WTC11 (cell line): ENCODE data around the gene NRG3. TPM values are rescaled to one million over a fixed set of nuclear protein-coding genes. Genes with fewer than 3 reads are reported as not detected.

Experiments used
- ATAC-seq: fragments of 200-7000 bp; cut with Tn5 transposase; 2 replicates; pipeline ENCODE4 v1.10.0; 2021; ENCODE audit warnings: mild to moderate bottlenecking, moderate library complexity
- CTCF ChIA-PET: fragments of 300-600 bp; sonication (Branson Sonifier 250); formaldehyde crosslinking; loops from one replicate; lab custom pipeline; 2021; ENCODE audit warnings: antibody characterized with exemption; lab: Charles Lee
- POLR2A ChIA-PET: fragments of 350-600 bp; sonication (Branson Sonifier 250); formaldehyde crosslinking; loops from one replicate; lab custom pipeline; 2021; ENCODE audit warnings: antibody characterized with exemption; lab: Charles Lee
- DNase-seq: peaks from one replicate; pipeline ENCODE4 v3.0.0; 2021; ENCODE audit warnings: low spot score
- H3K27ac Mint-ChIP-seq: 2 replicates; pipeline ENCODE4 v1.8.0; 2021; ENCODE audit warnings: mixed read lengths
- H3K27me3 Mint-ChIP-seq: 2 replicates; pipeline ENCODE4 v1.8.0; 2021; ENCODE audit warnings: low read depth, mild to moderate bottlenecking, moderate library complexity, mixed read lengths
- H3K36me3 Mint-ChIP-seq: 2 replicates; pipeline ENCODE4 v1.8.0; 2021; ENCODE audit warnings: mixed read lengths
- H3K4me1 Mint-ChIP-seq: 2 replicates; pipeline ENCODE4 v1.8.0; 2022; ENCODE audit warnings: mixed read lengths
- H3K4me3 Mint-ChIP-seq: 2 replicates; pipeline ENCODE4 v1.8.0; 2021; ENCODE audit warnings: mild to moderate bottlenecking, moderate library complexity, mixed read lengths
- H3K9me3 Mint-ChIP-seq: 2 replicates; pipeline ENCODE4 v1.8.0; 2021; ENCODE audit warnings: mixed read lengths
- ATF1 ChIP-seq: sonication (generic); formaldehyde crosslinking; IDR thresholded peaks from 2 replicates; pipeline ENCODE4 v1.8.1; 2023; ENCODE audit warnings: mild to moderate bottlenecking, moderate library complexity, missing genetic modification reagents
- CBFB ChIP-seq: sonication (generic); formaldehyde crosslinking; IDR thresholded peaks from 2 replicates; pipeline ENCODE4 v1.8.1; 2022; ENCODE audit warnings: mild to moderate bottlenecking, low read depth, missing genetic modification reagents
- ETV6 ChIP-seq: sonication (generic); formaldehyde crosslinking; IDR thresholded peaks from 2 replicates; pipeline ENCODE4 v1.8.1; 2022; ENCODE audit warnings: mild to moderate bottlenecking, missing genetic modification reagents
- FOXP4 ChIP-seq: sonication (generic); formaldehyde crosslinking; IDR thresholded peaks from 2 replicates; pipeline ENCODE4 v1.8.0; 2022; ENCODE audit warnings: mild to moderate bottlenecking, missing genetic modification reagents
- JAZF1 ChIP-seq: fragments of 250-450 bp; sonication (Bioruptor Pico); IDR thresholded peaks from 2 replicates; pipeline ENCODE4 v1.9.0; 2021; ENCODE audit warnings: moderate library complexity, mild to moderate bottlenecking, inconsistent platforms
- JUN ChIP-seq: sonication (generic); formaldehyde crosslinking; IDR thresholded peaks from 2 replicates; pipeline ENCODE4 v1.8.0; 2023; ENCODE audit warnings: mild to moderate bottlenecking, missing genetic modification reagents
- MXD4 ChIP-seq: fragments of 250-450 bp; sonication (Bioruptor Pico); IDR thresholded peaks from 2 replicates; pipeline ENCODE4 v1.8.0; 2021; ENCODE audit warnings: mild to moderate bottlenecking, moderate library complexity, borderline replicate concordance
- NR2C2 ChIP-seq: sonication (generic); formaldehyde crosslinking; IDR thresholded peaks from 2 replicates; pipeline ENCODE4 v1.8.0; 2022; ENCODE audit warnings: mild to moderate bottlenecking, missing genetic modification reagents
- OVOL2 ChIP-seq: fragments of 250-450 bp; sonication (Bioruptor Pico); IDR thresholded peaks from 2 replicates; pipeline ENCODE4 v1.9.0; 2021; ENCODE audit warnings: mild to moderate bottlenecking, borderline replicate concordance
- SMAD3 ChIP-seq: sonication (generic); formaldehyde crosslinking; IDR thresholded peaks from 2 replicates; pipeline ENCODE4 v1.8.0; 2022; ENCODE audit warnings: missing genetic modification reagents, mild to moderate bottlenecking, borderline replicate concordance
- SOX15 ChIP-seq: fragments of 250-450 bp; sonication (Bioruptor Pico); IDR thresholded peaks from 2 replicates; pipeline ENCODE4 v1.9.0; 2021; ENCODE audit warnings: mild to moderate bottlenecking
- TCF7 ChIP-seq: sonication (generic); formaldehyde crosslinking; IDR thresholded peaks from 2 replicates; pipeline ENCODE4 v1.8.0; 2022; ENCODE audit warnings: mild to moderate bottlenecking, low read depth, missing genetic modification reagents, moderate library complexity
- TEAD4 ChIP-seq: sonication (generic); formaldehyde crosslinking; IDR thresholded peaks from 2 replicates; pipeline ENCODE4 v1.8.0; 2022; ENCODE audit warnings: mild to moderate bottlenecking, missing genetic modification reagents
- ZBTB43 ChIP-seq: sonication (generic); formaldehyde crosslinking; IDR thresholded peaks from 2 replicates; pipeline ENCODE4 v1.8.1; 2023; ENCODE audit warnings: mild to moderate bottlenecking, missing genetic modification reagents
- ZNF121 ChIP-seq: sonication (generic); formaldehyde crosslinking; IDR thresholded peaks from 2 replicates; pipeline ENCODE4 v1.8.0; 2023; ENCODE audit warnings: missing genetic modification reagents
- ZNF219 ChIP-seq: sonication (generic); formaldehyde crosslinking; IDR thresholded peaks from 2 replicates; pipeline ENCODE4 v1.8.0; 2023; ENCODE audit warnings: missing genetic modification reagents, mild to moderate bottlenecking, borderline replicate concordance
- ZNF396 ChIP-seq: fragments of 250-450 bp; sonication (Bioruptor Pico); IDR thresholded peaks from 2 replicates; pipeline ENCODE4 v1.8.0; 2021; ENCODE audit warnings: mild to moderate bottlenecking, moderate library complexity, borderline replicate concordance
- ZNF423 ChIP-seq: fragments of 250-450 bp; sonication (Bioruptor Pico); IDR thresholded peaks from 2 replicates; pipeline ENCODE4 v2.1.2; 2022; ENCODE audit warnings: mild to moderate bottlenecking, moderate library complexity
- total RNA-seq: library from RNA; stranded (reverse); gene quantifications from 3 replicates; pipeline ENCODE4 v1.2.3, GENCODE V29; 2021
- TF ChIP-seq, protein P1 (sequence below): sonication (generic); formaldehyde crosslinking; IDR thresholded peaks from 2 replicates; pipeline ENCODE4 v1.8.1; 2022; ENCODE audit warnings: missing genetic modification reagents, borderline replicate concordance
- TF ChIP-seq, protein P2 (sequence below): sonication (generic); formaldehyde crosslinking; IDR thresholded peaks from 2 replicates; pipeline ENCODE4 v1.8.0; 2022; ENCODE audit warnings: mild to moderate bottlenecking, missing genetic modification reagents
- TF ChIP-seq, protein P3 (sequence below): fragments of 250-450 bp; sonication (Bioruptor Pico); IDR thresholded peaks from 2 replicates; pipeline ENCODE4 v1.9.0; 2021; ENCODE audit warnings: mild to moderate bottlenecking
- TF ChIP-seq, protein P4 (sequence below): sonication (generic); formaldehyde crosslinking; IDR thresholded peaks from 2 replicates; pipeline ENCODE4 v1.8.1; 2022; ENCODE audit warnings: low read depth, missing genetic modification reagents, borderline replicate concordance
- TF ChIP-seq, protein P5 (sequence below): sonication (generic); formaldehyde crosslinking; conservative IDR thresholded peaks from 2 replicates; pipeline ENCODE4 v1.8.1; 2023; ENCODE audit warnings: mild to moderate bottlenecking, low read depth, missing genetic modification reagents, moderate library complexity
- TF ChIP-seq, protein P6 (sequence below): sonication (generic); formaldehyde crosslinking; IDR thresholded peaks from 2 replicates; pipeline ENCODE4 v1.8.1; 2022; ENCODE audit warnings: mild to moderate bottlenecking, moderate library complexity, missing genetic modification reagents

NRG3 gene
- total RNA-seq, 1 experiment from 2014 or later = 7.0 TPM

GRCh38 chr10:81903472-81903871 is 28.5 kb downstream of the NRG3 start:
- Mint-ChIP-seq H3K4me3 (no peak overlapping the region), H3K36me3 (no peaks in the 10 kb centered on the region), H3K9me3 (no peaks in the 10 kb centered on the region), H3K4me1 (peaks cover 47% of the 10 kb centered on the region), H3K27me3 (no peaks in the 10 kb centered on the region), H3K27ac (no peak overlapping the region)
- ChIA-PET POLR2A (no interaction called here), CTCF (no interaction called here)
- DNase-seq (no peak), ATAC-seq (no peak)
- no peak for TF ChIP-seq MXD4 (CRISPR knock-in tag)
- TF ChIP-seq NR2C2 (CRISPR knock-in tag) = no peak
- no peak for TF ChIP-seq JUN (CRISPR knock-in tag)
- TF ChIP-seq CBFB (CRISPR knock-in tag) = no peak
- no peak for TF ChIP-seq ZNF396 (CRISPR knock-in tag)
- TF ChIP-seq, protein P1, sequence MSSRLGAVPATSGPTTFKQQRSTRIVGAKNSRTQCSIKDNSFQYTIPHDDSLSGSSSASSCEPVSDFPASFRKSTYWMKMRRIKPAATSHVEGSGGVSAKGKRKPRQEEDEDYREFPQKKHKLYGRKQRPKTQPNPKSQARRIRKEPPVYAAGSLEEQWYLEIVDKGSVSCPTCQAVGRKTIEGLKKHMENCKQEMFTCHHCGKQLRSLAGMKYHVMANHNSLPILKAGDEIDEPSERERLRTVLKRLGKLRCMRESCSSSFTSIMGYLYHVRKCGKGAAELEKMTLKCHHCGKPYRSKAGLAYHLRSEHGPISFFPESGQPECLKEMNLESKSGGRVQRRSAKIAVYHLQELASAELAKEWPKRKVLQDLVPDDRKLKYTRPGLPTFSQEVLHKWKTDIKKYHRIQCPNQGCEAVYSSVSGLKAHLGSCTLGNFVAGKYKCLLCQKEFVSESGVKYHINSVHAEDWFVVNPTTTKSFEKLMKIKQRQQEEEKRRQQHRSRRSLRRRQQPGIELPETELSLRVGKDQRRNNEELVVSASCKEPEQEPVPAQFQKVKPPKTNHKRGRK (CRISPR knock-in tag) = no peak
- TF ChIP-seq, protein P2, sequence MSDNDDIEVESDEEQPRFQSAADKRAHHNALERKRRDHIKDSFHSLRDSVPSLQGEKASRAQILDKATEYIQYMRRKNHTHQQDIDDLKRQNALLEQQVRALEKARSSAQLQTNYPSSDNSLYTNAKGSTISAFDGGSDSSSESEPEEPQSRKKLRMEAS (CRISPR knock-in tag) = no peak
- no peak for TF ChIP-seq ZNF219
- no peak for TF ChIP-seq JAZF1 (CRISPR knock-in tag)
- TF ChIP-seq ZNF423 (CRISPR knock-in tag) = no peak
- TF ChIP-seq SMAD3 (CRISPR knock-in tag) = no peak
- no peak for TF ChIP-seq ETV6 (CRISPR knock-in tag)
- TF ChIP-seq TCF7 (CRISPR knock-in tag) = no peak
- TF ChIP-seq ZBTB43 (CRISPR knock-in tag) = no peak
- TF ChIP-seq ZNF121 (CRISPR knock-in tag) = no peak
- no peak for TF ChIP-seq OVOL2 (CRISPR knock-in tag)
- no peak for TF ChIP-seq ATF1 (CRISPR knock-in tag)
- TF ChIP-seq, protein P3, sequence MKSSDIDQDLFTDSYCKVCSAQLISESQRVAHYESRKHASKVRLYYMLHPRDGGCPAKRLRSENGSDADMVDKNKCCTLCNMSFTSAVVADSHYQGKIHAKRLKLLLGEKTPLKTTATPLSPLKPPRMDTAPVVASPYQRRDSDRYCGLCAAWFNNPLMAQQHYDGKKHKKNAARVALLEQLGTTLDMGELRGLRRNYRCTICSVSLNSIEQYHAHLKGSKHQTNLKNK (CRISPR knock-in tag) = no peak

- ChIA-PET POLR2A (no interaction called here), CTCF (no interaction called here)
- Mint-ChIP-seq H3K27me3 (no peaks in the 10 kb centered on the region), H3K36me3 (no peaks in the 10 kb centered on the region), H3K27ac (peak overlapping the region; percentile 29; the same call in 1 of the 2 replicates), H3K4me1 (peaks cover 47% of the 10 kb centered on the region), H3K9me3 (no peaks in the 10 kb centered on the region), H3K4me3 (no peak overlapping the region)
- DNase-seq (no peak), ATAC-seq (no peak)
- TF ChIP-seq FOXP4 (CRISPR knock-in tag) = no peak
- no peak for TF ChIP-seq ZNF121 (CRISPR knock-in tag)
- no peak for TF ChIP-seq ATF1 (CRISPR knock-in tag)
- TF ChIP-seq, protein P2 (CRISPR knock-in tag) = no peak
- TF ChIP-seq, protein P4, sequence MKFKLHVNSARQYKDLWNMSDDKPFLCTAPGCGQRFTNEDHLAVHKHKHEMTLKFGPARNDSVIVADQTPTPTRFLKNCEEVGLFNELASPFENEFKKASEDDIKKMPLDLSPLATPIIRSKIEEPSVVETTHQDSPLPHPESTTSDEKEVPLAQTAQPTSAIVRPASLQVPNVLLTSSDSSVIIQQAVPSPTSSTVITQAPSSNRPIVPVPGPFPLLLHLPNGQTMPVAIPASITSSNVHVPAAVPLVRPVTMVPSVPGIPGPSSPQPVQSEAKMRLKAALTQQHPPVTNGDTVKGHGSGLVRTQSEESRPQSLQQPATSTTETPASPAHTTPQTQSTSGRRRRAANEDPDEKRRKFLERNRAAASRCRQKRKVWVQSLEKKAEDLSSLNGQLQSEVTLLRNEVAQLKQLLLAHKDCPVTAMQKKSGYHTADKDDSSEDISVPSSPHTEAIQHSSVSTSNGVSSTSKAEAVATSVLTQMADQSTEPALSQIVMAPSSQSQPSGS (CRISPR knock-in tag) = no peak
- no peak for TF ChIP-seq SOX15 (CRISPR knock-in tag)
- TF ChIP-seq OVOL2 (CRISPR knock-in tag) = no peak
- TF ChIP-seq, protein P5, sequence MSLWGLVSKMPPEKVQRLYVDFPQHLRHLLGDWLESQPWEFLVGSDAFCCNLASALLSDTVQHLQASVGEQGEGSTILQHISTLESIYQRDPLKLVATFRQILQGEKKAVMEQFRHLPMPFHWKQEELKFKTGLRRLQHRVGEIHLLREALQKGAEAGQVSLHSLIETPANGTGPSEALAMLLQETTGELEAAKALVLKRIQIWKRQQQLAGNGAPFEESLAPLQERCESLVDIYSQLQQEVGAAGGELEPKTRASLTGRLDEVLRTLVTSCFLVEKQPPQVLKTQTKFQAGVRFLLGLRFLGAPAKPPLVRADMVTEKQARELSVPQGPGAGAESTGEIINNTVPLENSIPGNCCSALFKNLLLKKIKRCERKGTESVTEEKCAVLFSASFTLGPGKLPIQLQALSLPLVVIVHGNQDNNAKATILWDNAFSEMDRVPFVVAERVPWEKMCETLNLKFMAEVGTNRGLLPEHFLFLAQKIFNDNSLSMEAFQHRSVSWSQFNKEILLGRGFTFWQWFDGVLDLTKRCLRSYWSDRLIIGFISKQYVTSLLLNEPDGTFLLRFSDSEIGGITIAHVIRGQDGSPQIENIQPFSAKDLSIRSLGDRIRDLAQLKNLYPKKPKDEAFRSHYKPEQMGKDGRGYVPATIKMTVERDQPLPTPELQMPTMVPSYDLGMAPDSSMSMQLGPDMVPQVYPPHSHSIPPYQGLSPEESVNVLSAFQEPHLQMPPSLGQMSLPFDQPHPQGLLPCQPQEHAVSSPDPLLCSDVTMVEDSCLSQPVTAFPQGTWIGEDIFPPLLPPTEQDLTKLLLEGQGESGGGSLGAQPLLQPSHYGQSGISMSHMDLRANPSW (CRISPR knock-in tag) = no peak
- no peak for TF ChIP-seq TEAD4
- TF ChIP-seq NR2C2 (CRISPR knock-in tag) = no peak
- TF ChIP-seq, protein P6, sequence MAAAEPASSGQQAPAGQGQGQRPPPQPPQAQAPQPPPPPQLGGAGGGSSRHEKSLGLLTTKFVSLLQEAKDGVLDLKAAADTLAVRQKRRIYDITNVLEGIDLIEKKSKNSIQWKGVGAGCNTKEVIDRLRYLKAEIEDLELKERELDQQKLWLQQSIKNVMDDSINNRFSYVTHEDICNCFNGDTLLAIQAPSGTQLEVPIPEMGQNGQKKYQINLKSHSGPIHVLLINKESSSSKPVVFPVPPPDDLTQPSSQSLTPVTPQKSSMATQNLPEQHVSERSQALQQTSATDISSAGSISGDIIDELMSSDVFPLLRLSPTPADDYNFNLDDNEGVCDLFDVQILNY (CRISPR knock-in tag) = no peak
Observed at GRCh38 chr10:81905161-81905560, 30.2 kb downstream of the NRG3 start.
